ENCODE results near the gene RASGRP1. TPM values are rescaled to one million over a fixed set of nuclear protein-coding genes. Genes with fewer than 3 reads are reported as not detected.

The RASGRP1 gene
- polyA plus RNA-seq, 1 experiment: 1.2 TPM

- Histone ChIP-seq H3K27ac (ENCODE audit: low read depth, low read length) (no peak overlapping the region), H3K4me3 (ENCODE audit: low read depth, low read length) (no peak overlapping the region), H3K27me3 (ENCODE audit: control insufficient read depth, insufficient read depth, low read length) (no peaks in the 10 kb centered on the region), H3K9me3 (ENCODE audit: control insufficient read depth, insufficient read depth, low read length) (no peaks in the 10 kb centered on the region)
- no peak for DNase-seq (ENCODE audit: low read depth, low spot score)
- ChIA-PET POLR2A (no interaction called here), CTCF (interaction anchor here (1.4 kb wide), 1 partner anchor 43 kb away, joined by 5 read pairs; the partner anchor contains the start of gene RASGRP1)
- TF ChIP-seq CTCF (IDR thresholded peaks at IDR 0.05; ENCODE audit: low read depth, low read length): no peak
Observed at GRCh38 chr15:38521316-38521715, 43.3 kb downstream of the RASGRP1 start.

- TF ChIP-seq CTCF (IDR thresholded peaks at IDR 0.05; ENCODE audit: low read depth, low read length): no peak
- no peak for DNase-seq (ENCODE audit: low read depth, low spot score)
- ChIA-PET CTCF (interaction anchor here (0.9 kb wide), 1 partner anchor 44 kb away, joined by 3 read pairs; the partner anchor contains the start of gene RASGRP1), POLR2A (no interaction called here)
- Histone ChIP-seq H3K27me3 (ENCODE audit: control insufficient read depth, insufficient read depth, low read length) (no peaks in the 10 kb centered on the region), H3K9me3 (ENCODE audit: control insufficient read depth, insufficient read depth, low read length) (no peaks in the 10 kb centered on the region), H3K27ac (ENCODE audit: low read depth, low read length) (no peak overlapping the region), H3K4me3 (ENCODE audit: low read depth, low read length) (no peak overlapping the region)
Observed at GRCh38 chr15:38520035-38520434, 44.6 kb downstream of the RASGRP1 start.

- DNase-seq (ENCODE audit: low read depth, low spot score): no peak
- ChIA-PET CTCF (interaction anchor here (1.1 kb wide), 1 partner anchor 46 kb away, joined by 4 read pairs; no protein-coding TSS in a partner anchor), POLR2A (no interaction called here)
- Histone ChIP-seq H3K27me3 (ENCODE audit: control insufficient read depth, insufficient read depth, low read length) (no peaks in the 10 kb centered on the region), H3K27ac (ENCODE audit: low read depth, low read length) (no peak overlapping the region), H3K9me3 (ENCODE audit: control insufficient read depth, insufficient read depth, low read length) (no peaks in the 10 kb centered on the region), H3K4me3 (ENCODE audit: low read depth, low read length) (no peak overlapping the region)
- no peak for TF ChIP-seq CTCF (IDR thresholded peaks at IDR 0.05; ENCODE audit: low read depth, low read length)
Observed at GRCh38 chr15:38518084-38518483, 46.5 kb downstream of the RASGRP1 start.

- DNase-seq (ENCODE audit: low read depth, low spot score): no peak
- no peaks in the 10 kb centered on the region for H3K27me3 ChIP-seq (ENCODE audit: control insufficient read depth, insufficient read depth, low read length)
- H3K9me3 ChIP-seq (ENCODE audit: control insufficient read depth, insufficient read depth, low read length): no peaks in the 10 kb centered on the region
- H3K4me3 ChIP-seq (ENCODE audit: low read depth, low read length): no peak overlapping the region
- ChIA-PET CTCF (interaction anchor here (0.8 kb wide), 1 partner anchor 28 kb away, joined by 3 read pairs; no protein-coding TSS in a partner anchor), POLR2A (no interaction called here)
- no peak for TF ChIP-seq CTCF (IDR thresholded peaks at IDR 0.05; ENCODE audit: low read depth, low read length)
- no peak overlapping the region for H3K27ac ChIP-seq (ENCODE audit: low read depth, low read length)
Observed at GRCh38 chr15:38517312-38517975, 47.2 kb downstream of the RASGRP1 start.

- POLR2A ChIA-PET: no interaction called here
- CTCF ChIA-PET: interaction anchor here (0.8 to 1.0 kb wide), 2 partner anchors 29 to 183 kb away, joined by 3 to 4 read pairs; no protein-coding TSS in a partner anchor
Observed at GRCh38 chr15:38516626-38517025, 48.0 kb downstream of the RASGRP1 start.

More at GRCh38 chr15:38516626-38517025, 48.0 kb downstream of the RASGRP1 start:
- Histone ChIP-seq H3K9me3 (ENCODE audit: control insufficient read depth, insufficient read depth, low read length) (no peaks in the 10 kb centered on the region), H3K4me3 (ENCODE audit: low read depth, low read length) (no peak overlapping the region), H3K27ac (ENCODE audit: low read depth, low read length) (no peak overlapping the region), H3K27me3 (ENCODE audit: control insufficient read depth, insufficient read depth, low read length) (no peaks in the 10 kb centered on the region)
- TF ChIP-seq CTCF (IDR thresholded peaks at IDR 0.05; ENCODE audit: low read depth, low read length): no peak
- no peak for DNase-seq (ENCODE audit: low read depth, low spot score)
